Thymus (tissue), 14 donors: ENCODE data around the gene DHPS. TPM values are rescaled to one million over a fixed set of nuclear protein-coding genes. Genes with fewer than 3 reads are reported as not detected.
"Not testable (repeated sequence)": the region's sequence is repeated elsewhere in the genome, so short reads cannot be mapped to it uniquely, and the experiment has no call there.

ENCODE experiments used
- DNase-seq, 9 donors: peaks; one replicate each; pipeline ENCODE4 v3.0.0-alpha.2; 2013; ENCODE audit warnings: low spot score in 9 of 9, low read depth in 6 of 9, missing footprints in 1 of 9
- H3K27ac ChIP-seq, 2 donors: one replicate each; pipeline ENCODE4 v1.5.1; 2013; ENCODE audit warnings: control low read depth in 1 of 2, low read depth in 1 of 2, low read length in 1 of 2, mild to moderate bottlenecking in 1 of 2, moderate library complexity in 1 of 2
- H3K27me3 ChIP-seq, 2 donors: one replicate each; pipeline ENCODE4 v1.5.1; 2013; ENCODE audit warnings: low read length in 1 of 2; ENCODE audit not compliant: control insufficient read depth in 2 of 2, insufficient read depth in 1 of 2
- H3K36me3 ChIP-seq, 2 donors: one replicate each; pipeline ENCODE4 v1.5.1; 2013; ENCODE audit warnings: low read length in 1 of 2, mild to moderate bottlenecking in 1 of 2, moderate library complexity in 1 of 2; ENCODE audit not compliant: control insufficient read depth in 2 of 2, insufficient read depth in 2 of 2
- H3K4me1 ChIP-seq, 2 donors: one replicate each; pipeline ENCODE4 v1.5.1; 2013; ENCODE audit warnings: low read length in 2 of 2; ENCODE audit not compliant: control insufficient read depth in 2 of 2, insufficient read depth in 2 of 2
- H3K4me3 ChIP-seq, 2 donors: one replicate each; pipeline ENCODE4 v1.5.1; 2013; ENCODE audit warnings: low read length in 2 of 2, control low read depth in 1 of 2, mild to moderate bottlenecking in 1 of 2
- H3K9me3 ChIP-seq, 2 donors: one replicate each; pipeline ENCODE4 v1.5.1; 2013; ENCODE audit warnings: low read length in 1 of 2, mild to moderate bottlenecking in 1 of 2; ENCODE audit not compliant: control insufficient read depth in 2 of 2, insufficient read depth in 1 of 2
- WGBS: extraction: QIAGEN DNeasy Blood & Tissue Kit; methylation state at CpG from one replicate; pipeline ENCODE4 v1.1.7; 2013; 5-methylcytosine and 5-hydroxymethylcytosine counted together
- long read RNA-seq, 10 donors: transcript quantifications; one replicate each; lab custom pipeline, GENCODE V29; 2026
- polyA plus RNA-seq: library from polyadenylated mRNA; stranded (reverse); fragments of 200-250 nt; gene quantifications from one replicate; pipeline ENCODE4 v1.2.3, GENCODE V29; 2013
- total RNA-seq: library from RNA; stranded (reverse); fragments of 120-200 nt; gene quantifications from one replicate; pipeline ENCODE4 v1.2.4, GENCODE V29; 2013
- donor health status: healthy.

DHPS gene
- total RNA-seq: 97.3 TPM
- 74.3 TPM for polyA plus RNA-seq
- long read RNA-seq, donor 1, partial matches to known transcripts: 0 of 4 reads
- long read RNA-seq, donor 1, other reads (novel, unspliced or antisense): 0 of 4 reads
- long read RNA-seq, donor 2, transcript DHPS-221 (8 exons, 1,176 nt): minor isoform, 5 of 63 reads
- long read RNA-seq, donor 2, transcript DHPS-218 (2 exons, 1,085 nt): minor isoform, 10 of 63 reads
- long read RNA-seq, donor 2, transcript DHPS-201 (9 exons, 1,363 nt): major isoform, 46 of 63 reads
- long read RNA-seq, donor 2, partial matches to known transcripts: 0 of 63 reads
- long read RNA-seq, donor 2, other reads (novel, unspliced or antisense): 0 of 63 reads
- long read RNA-seq, donor 3, transcript DHPS-218 (2 exons, 1,085 nt): minor isoform, 10 of 78 reads
- long read RNA-seq, donor 3, transcript DHPS-201 (9 exons, 1,363 nt): major isoform, 44 of 78 reads
- long read RNA-seq, donor 3, transcript DHPS-221 (8 exons, 1,176 nt): minor isoform, 6 of 78 reads
- long read RNA-seq, donor 3, partial matches to known transcripts: 14 of 78 reads
- long read RNA-seq, donor 3, other reads (novel, unspliced or antisense): 0 of 78 reads
- long read RNA-seq, donor 4, transcript DHPS-201 (9 exons, 1,363 nt): major isoform, 8 of 12 reads
- long read RNA-seq, donor 4, partial matches to known transcripts: 0 of 12 reads
- long read RNA-seq, donor 4, other reads (novel, unspliced or antisense): 0 of 12 reads
- long read RNA-seq, donor 5, transcript DHPS-201 (9 exons, 1,363 nt): major isoform, 46 of 69 reads
- long read RNA-seq, donor 5, transcript DHPS-218 (2 exons, 1,085 nt): minor isoform, 12 of 69 reads
- long read RNA-seq, donor 5, transcript DHPS-221 (8 exons, 1,176 nt): minor isoform, 8 of 69 reads
- long read RNA-seq, donor 5, partial matches to known transcripts: 0 of 69 reads
- long read RNA-seq, donor 5, other reads (novel, unspliced or antisense): 0 of 69 reads
- long read RNA-seq, donor 6, transcript DHPS-221 (8 exons, 1,176 nt): minor isoform, 6 of 30 reads
- long read RNA-seq, donor 6, transcript DHPS-201 (9 exons, 1,363 nt): major isoform, 22 of 30 reads
- long read RNA-seq, donor 6, partial matches to known transcripts: 0 of 30 reads
- long read RNA-seq, donor 6, other reads (novel, unspliced or antisense): 0 of 30 reads
- long read RNA-seq, donor 7, transcript DHPS-201 (9 exons, 1,363 nt): major isoform, 22 of 34 reads
- long read RNA-seq, donor 7, transcript DHPS-221 (8 exons, 1,176 nt): minor isoform, 7 of 34 reads
- long read RNA-seq, donor 7, partial matches to known transcripts: 0 of 34 reads
- long read RNA-seq, donor 7, other reads (novel, unspliced or antisense): 0 of 34 reads
- long read RNA-seq, donor 8, transcript DHPS-201 (9 exons, 1,363 nt): major isoform, 11 of 14 reads
- long read RNA-seq, donor 8, partial matches to known transcripts: 0 of 14 reads
- long read RNA-seq, donor 8, other reads (novel, unspliced or antisense): 0 of 14 reads
- long read RNA-seq, donor 9, transcript DHPS-201 (9 exons, 1,363 nt): major isoform, 14 of 24 reads
- long read RNA-seq, donor 9, partial matches to known transcripts: 0 of 24 reads
- long read RNA-seq, donor 9, other reads (novel, unspliced or antisense): 0 of 24 reads
- long read RNA-seq, donor 10, transcript DHPS-201 (9 exons, 1,363 nt): major isoform, 30 of 38 reads
- long read RNA-seq, donor 10, partial matches to known transcripts: 0 of 38 reads
- long read RNA-seq, donor 10, other reads (novel, unspliced or antisense): 0 of 38 reads

GRCh38 chr19:12681074-12681987 is at the start of gene DHPS:
Gene DHPS, minus strand, starts transcription at chr19:12681880. Its CDS starts 114 bp downstream, at chr19:12681766.
- Histone ChIP-seq H3K4me3 (peak within 1 kb of the TSS; percentile 63 to 99), H3K27ac (peak within 1 kb of the TSS; percentile 92 to 100), H3K27me3 (no peaks in the 10 kb centered on the region), H3K4me1 (peaks cover 0 to 15% of the 10 kb centered on the region in 2 donors), H3K9me3 (no peaks in the 10 kb centered on the region), H3K36me3 (peaks cover 34 to 36% of the 10 kb centered on the region in 2 donors)
- peak; percentile 92 to 99 (median 97) for DNase-seq
- WGBS: under 1% methylated on average over 68 of the region's 68 CpGs

- no peak for DNase-seq
- no peak overlapping the region for H3K27ac ChIP-seq
- WGBS: 98% methylated on average over 24 of the region's 24 CpGs
- H3K4me3 ChIP-seq: no peak overlapping the region
- H3K9me3 ChIP-seq: no peaks in the 10 kb centered on the region
- H3K27me3 ChIP-seq: no peaks in the 10 kb centered on the region
- peaks cover 8 to 26% of the 10 kb centered on the region in 2 donors for H3K4me1 ChIP-seq
- peaks cover 39 to 47% of the 10 kb centered on the region in 2 donors for H3K36me3 ChIP-seq
Observed at GRCh38 chr19:12731337-12731736, 49.7 kb upstream of the DHPS start.

DNA sequence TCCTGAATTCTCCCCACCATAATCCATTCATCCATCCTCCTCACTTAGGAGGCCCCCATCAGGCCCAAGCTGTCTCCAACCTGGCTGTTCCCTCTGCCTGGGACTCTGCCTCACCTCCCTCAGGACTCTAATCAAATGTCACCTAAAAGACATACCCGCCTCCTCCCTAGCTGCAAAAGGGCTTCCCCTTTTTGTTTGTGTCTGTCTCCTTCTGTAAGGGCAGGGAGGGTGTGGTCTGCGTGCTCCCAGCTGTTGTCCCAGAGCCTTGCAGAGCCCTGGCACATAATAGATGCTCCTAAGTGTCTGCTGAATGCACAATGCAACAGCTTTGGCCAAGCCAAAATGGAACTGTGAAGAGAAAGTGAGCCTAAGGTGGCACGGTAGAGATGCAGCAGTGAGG is 48.4 kb upstream of the DHPS start:
- peaks cover 39 to 47% of the 10 kb centered on the region in 2 donors for H3K36me3 ChIP-seq
- peaks cover 7 to 20% of the 10 kb centered on the region in 2 donors for H3K4me1 ChIP-seq
- no peaks in the 10 kb centered on the region for H3K27me3 ChIP-seq
- H3K27ac ChIP-seq: no peak overlapping the region
- no peak for DNase-seq
- H3K4me3 ChIP-seq: no peak overlapping the region
- no peaks in the 10 kb centered on the region for H3K9me3 ChIP-seq
- 94% methylated on average over 3 of the region's 3 CpGs for WGBS

GRCh38 chr19:12727745-12728433 is 46.2 kb upstream of the DHPS start:
- Histone ChIP-seq H3K36me3 (peaks cover 39 to 45% of the 10 kb centered on the region in 2 donors), H3K27ac (no peak overlapping the region), H3K4me1 (peaks cover 13 to 25% of the 10 kb centered on the region in 2 donors), H3K9me3 (no peaks in the 10 kb centered on the region), H3K27me3 (no peaks in the 10 kb centered on the region), H3K4me3 (no peak overlapping the region)
- WGBS: 98% methylated on average over 9 of the region's 9 CpGs
- no peak for DNase-seq

DNA sequence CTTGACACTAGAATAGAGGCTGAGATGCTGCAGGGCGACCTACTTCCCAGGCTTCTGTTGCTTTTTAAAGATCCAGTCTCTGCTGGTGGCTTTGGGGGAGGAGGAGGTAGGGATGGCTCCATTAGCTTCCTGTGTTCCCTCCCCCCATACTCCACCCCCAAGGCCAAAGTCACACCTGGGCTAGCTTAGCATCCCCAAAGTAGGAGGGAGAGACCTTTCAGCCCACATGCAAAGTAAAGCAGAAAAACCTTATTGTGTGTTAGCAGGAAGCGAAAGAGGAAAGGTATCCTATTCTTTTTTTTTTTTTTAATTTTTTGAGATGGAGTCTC is 45.3 kb upstream of the DHPS start:
- Histone ChIP-seq H3K4me1 (peaks cover 11 to 20% of the 10 kb centered on the region in 2 donors), H3K36me3 (peaks cover 38 to 39% of the 10 kb centered on the region in 2 donors), H3K4me3 (no peak overlapping the region), H3K27me3 (no peaks in the 10 kb centered on the region), H3K9me3 (no peaks in the 10 kb centered on the region), H3K27ac (no peak overlapping the region)
- WGBS: 97% methylated on average over 2 of the region's 2 CpGs
- no peak for DNase-seq

GRCh38 chr19:12725612-12726011 is 43.9 kb upstream of the DHPS start:
- not testable (repeated sequence) for H3K27ac ChIP-seq, DNase-seq, H3K27me3 ChIP-seq, H3K9me3 ChIP-seq, H3K4me3 ChIP-seq
- 96% methylated on average over 10 of the region's 10 CpGs for WGBS
- peaks cover 26 to 30% of the 10 kb centered on the region in 2 donors for H3K36me3 ChIP-seq
- peaks cover 22 to 30% of the 10 kb centered on the region in 2 donors for H3K4me1 ChIP-seq

DNA sequence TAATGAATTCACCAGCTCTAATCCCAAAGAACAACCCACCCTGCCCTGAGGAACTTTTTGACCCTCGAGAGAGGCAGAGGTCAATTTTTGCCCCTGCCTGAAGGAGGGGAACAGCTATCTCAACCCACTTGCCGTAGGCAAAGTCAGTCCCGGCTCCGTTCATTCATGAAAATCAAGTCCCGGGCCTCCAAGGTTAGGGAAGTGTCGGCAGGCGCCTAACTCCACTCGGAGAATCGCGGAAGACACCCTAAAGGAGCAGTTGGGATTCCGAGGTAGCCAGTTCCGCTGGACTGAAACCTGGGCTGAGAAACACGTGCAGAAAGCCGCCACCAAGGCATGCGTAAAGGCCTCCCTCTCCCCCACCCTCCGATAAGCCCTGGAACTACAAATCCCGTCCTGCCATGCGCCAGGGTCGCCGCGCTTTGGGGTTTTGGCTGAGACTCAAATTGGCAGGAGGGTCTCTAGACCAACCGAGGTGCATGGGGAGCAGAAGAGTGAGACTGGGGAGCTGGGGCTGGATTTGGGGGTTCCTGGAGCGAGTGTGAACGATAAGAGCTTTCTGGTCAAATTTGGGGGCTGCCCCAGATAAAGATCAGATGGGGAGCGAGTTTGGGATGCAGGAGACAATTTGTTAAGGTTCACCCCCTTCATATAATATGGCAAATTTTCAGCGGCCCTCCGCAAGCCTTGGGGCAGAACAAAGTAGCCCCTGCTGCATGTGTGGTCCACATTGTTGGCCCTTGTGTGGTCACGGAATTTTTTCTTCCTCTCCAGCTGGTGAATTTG is 42.2 kb upstream of the DHPS start, which contains the start of gene TNPO2:
Gene TNPO2, minus strand, starts transcription at position 292 of the 786 bp plus-strand sequence. CDS start 2,955 bp downstream, outside the sequence.
- 5% methylated on average over 28 of the region's 28 CpGs for WGBS
- peaks cover 24 to 35% of the 10 kb centered on the region in 2 donors for H3K4me1 ChIP-seq
- H3K4me3 ChIP-seq: peak within 1 kb of the TSS; percentile 63 to 100
- peak in 5 of 9 donors; percentile 56 to 85 (median 73) for DNase-seq
- H3K9me3 ChIP-seq: no peaks in the 10 kb centered on the region
- H3K27me3 ChIP-seq: no peaks in the 10 kb centered on the region
- H3K27ac ChIP-seq: peak within 1 kb of the TSS; percentile 58 to 80
- peaks cover 13 to 24% of the 10 kb centered on the region in 2 donors for H3K36me3 ChIP-seq
